DMS 273 treated with DMSO at 0.1 percent for 48 hours (cell line): ENCODE measurements around the gene DPP10.

Experiments
- DNase-seq: peaks from one replicate; lab custom pipeline; 2025; lab: John Stamatoyannopoulos, UW

The DPP10 gene

DNA sequence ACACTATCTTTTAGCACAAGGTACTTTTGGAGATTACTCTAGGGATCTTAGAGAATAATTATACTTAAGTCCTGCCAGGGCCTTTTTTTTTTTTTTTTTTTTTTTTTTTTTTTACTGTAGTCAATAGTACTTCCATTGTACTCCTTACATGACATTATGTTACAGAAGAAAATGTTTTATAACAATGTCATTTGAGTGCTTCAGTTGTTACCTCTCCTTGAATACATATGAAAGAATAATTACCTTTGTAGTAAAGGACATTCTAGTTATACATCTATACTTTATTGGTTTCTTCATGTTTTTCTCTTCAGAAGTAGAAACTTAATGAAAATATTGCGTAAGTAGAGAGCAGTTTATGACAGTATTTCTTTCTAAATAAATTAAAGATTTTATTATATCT is 834.9 kb downstream of the DPP10 start:
- DNase-seq = no peak

DNA sequence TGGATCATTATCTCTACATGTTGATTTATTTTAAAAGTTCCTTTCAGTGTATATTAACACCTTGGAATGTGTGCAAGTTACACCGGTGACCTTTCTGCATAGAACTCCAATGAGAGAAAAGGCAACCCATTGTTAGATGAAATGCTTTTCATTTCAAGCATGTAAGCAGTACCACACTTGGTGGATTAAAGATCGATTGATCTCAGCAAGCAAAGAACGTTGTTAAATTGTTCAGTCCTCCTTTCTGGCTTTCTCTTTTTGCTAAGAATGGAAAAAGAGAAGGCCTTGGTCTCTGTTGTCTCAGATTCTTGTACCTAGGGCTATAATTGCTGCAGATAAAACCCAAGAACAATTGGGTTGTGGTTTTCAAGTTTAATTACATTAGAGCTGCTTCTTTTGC is 843.0 kb downstream of the DPP10 start:
- DNase-seq = no peak

DNA sequence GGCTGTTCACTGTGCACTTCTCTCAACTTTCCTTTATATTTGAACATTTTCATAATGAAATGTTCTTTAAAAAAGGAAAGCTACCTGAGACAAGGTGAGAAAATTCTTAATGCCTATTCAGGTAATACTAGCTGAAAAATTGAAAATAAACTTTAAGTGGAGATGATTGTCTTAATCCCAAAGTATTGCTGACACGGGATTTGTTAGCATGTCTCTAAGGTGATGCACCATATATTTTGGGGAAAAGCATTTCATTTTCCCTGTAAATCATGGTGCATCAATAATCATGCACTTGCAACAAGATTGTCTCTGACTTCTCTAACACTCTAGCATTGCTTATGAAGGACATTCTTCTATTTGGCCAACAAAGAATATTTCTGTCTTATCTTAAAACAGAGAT is 848.0 kb downstream of the DPP10 start:
- DNase-seq = no peak

DNA sequence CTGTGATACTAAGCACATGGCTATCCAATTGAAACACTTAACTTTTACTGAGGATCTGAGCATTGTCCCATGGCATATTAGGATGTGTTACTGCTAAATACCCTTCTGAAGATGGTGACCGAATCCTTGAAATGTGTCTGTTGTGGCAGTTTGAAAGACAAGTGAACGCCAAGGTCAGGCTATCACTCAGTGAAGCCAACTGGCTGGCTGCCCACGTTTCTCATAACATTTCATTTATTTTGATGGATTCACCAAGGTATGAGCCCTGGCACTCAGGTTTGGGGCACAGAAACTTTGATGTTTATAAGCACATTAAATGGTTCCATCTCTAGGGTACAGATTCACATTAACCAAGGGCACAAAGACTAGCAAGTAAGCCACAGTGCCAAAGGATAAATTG is 850.3 kb downstream of the DPP10 start:
- no peak for DNase-seq

DNA sequence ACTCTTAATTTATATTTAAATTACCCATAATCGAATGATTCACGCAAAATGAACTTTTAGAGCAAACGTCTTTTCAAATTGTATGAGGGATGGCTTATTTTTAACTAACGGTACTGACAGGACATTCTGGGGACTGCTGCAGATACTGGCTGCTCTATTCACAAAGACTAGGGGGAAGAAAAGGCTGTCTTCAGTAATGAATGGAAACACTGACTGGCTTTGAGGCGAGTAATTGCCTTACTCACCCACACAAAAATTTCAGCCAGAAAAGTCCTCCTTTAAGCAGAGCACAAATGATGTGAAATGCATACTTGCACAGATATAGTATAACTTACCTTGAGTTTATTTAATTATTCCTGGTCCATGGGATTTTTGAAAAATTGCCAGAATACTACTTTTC is 852.6 kb downstream of the DPP10 start:
- DNase-seq = no peak

DNA sequence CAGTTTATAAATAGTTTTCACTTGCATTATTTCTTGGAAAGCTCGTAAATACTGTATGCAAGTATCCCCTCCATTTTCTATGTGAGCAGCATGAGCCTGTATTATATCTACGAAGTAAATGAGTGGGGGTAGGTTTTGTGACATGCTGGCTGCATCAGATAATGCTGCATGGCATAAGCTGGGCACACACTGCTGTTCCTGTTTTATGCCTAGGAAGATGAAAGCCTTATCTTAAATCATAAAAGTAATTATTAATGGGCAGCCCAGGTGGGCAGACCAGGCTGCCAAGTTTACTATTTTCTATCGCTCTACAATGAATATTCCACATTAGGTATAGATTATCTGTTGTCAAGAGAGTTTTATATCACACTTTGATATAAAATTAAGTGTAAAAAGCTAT is 854.6 kb downstream of the DPP10 start:
- DNase-seq = no peak

DNA sequence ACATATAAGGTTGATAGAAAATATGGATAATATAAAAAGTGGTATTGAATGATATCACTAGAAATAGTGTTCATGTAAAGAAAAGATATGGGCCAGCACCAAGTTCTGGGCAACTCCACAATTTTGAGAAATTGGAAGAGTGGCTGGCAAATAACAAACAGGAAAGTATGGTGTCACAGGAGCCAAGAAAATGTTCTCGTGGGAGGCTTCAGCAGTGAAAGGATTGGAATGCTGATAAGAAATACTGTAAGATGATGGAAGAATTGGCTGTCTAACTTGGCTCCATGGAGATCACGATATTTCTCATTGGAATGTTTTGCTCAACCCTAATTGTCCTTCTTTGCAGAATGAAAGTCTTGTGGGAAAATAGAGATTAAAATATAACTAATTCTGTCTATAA is 856.8 kb downstream of the DPP10 start:
- DNase-seq = no peak

DNA sequence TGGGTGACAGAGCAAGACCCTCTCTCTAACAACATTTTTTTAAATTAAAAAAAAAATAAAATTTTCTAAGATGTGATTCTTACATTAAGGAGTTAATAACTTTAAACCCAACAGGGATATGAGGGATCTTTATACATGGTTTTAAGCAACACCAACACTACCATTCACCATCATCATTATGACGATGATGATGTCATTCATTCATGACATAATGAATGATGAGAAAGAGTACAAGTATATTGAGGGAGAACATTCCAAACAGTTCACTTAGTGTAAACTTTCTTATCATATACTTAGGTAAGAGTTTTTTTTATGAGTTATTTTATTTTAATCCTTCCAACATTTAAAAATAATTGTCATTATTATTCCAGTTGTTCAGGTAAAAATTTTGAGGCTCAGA is 863.3 kb downstream of the DPP10 start:
- no peak for DNase-seq

DNA sequence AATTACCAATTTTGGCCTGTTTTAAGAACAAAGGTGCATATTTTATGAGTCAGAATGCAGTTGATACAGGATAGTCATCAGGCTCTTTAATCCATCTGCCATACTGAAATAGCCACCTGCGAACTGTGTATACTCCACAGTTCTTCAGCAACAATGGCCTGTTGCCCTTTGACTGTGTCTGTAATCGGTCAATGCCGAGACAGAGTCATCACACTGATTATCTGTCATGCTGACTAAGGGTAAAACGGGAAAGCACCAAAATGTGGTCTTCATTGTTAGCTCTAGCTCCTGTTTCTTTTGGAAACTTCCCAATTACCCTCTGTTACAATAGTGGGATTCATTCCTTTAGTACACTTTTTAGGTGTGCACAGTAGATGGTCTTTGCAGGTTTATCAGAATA is 871.7 kb downstream of the DPP10 start:
- no peak for DNase-seq

DNA sequence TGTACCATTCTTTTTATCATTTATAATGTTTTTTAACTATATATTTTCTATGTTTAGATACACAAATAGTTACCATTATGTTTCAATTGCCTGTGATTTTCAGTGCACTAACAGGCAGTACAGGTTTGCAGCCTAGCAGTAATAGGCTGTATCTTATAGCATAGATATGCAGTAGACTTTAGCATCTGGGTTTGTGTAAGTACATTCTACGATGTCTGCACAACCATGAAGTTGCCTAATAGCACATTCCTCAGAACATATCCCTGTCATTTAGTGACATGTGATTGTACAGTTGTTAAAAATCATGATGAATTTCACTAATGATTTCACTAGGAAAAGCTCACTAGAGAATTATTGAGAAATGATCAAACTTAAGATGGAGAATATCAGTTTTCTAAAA is 884.6 kb downstream of the DPP10 start:
- no peak for DNase-seq

DNA sequence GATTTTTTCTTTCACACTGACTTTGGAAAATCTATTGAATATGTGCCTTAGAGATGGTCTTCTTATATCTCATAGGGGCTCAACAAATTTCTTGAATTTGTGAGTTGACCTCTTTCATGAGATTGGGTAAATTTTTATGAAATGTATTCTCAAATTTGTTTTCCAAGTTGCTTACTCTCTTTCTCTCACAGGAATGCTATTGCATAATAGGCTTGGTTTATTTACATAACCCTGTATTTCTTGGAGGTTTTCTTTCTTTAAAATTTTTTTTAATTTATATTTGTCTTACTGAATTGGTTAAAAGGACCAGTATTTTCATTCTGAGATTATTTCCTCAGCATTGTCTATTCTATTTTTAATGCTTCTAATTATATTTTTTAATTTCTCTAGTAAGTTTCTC is 917.1 kb downstream of the DPP10 start:
- DNase-seq = no peak

DNA sequence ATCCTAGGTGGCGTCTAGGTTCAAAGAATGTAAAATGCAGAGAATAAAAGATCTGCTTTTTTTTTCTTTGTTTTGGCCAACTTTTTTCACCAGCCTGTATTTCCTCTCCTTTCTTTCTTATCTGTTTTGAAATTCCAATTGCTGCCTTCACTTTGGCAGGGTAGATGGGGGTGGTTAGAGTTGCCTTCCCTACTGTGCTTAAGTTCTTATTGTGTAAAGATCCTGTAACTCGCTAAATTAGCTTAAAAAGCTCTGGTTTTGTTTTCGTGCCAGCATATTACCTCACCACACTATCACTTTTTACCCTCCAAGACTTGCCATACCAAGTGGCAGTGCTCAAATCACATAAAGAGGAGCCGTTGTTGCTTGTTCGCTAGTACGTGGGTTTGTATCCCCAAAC is 921.7 kb downstream of the DPP10 start:
- DNase-seq = no peak

DNA sequence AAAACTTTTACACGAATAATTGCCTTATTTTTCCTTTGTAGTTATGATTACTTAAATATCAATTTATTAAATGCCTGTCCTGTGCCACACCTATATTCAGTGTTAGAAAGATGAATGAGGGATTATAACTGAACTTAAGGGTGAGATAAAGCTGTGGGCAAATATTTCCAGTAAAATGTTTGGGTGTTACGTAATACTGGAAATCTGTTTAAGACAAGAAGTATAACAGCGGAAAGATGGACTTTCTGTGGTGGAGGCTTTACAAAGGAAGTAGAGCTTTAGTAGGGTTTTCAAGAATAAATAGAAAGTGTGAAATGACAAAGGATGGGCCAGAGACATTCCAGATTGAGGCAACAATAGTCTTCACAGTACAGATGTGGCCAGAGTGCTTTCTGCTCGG is 927.0 kb downstream of the DPP10 start:
- no peak for DNase-seq

DNA sequence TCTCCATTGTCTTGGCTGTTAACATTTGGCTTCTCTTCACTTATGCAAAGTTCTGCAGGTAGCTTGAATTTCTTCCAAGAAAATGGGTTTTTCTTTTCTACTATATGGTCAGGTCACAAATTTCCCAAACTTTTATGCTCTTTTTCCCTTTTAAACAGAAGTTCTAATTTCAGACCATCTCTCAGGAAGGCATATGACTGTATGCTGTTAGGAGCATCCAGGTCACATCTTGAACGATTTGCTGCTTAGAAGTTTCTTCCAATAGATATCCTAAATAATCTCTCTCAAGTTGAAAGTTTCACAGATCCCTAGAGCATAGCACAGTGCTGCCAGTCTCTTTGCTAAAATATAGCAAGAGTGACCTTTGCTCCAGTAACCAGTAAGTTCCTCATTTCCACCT is 932.5 kb downstream of the DPP10 start:
- no peak for DNase-seq

DNA sequence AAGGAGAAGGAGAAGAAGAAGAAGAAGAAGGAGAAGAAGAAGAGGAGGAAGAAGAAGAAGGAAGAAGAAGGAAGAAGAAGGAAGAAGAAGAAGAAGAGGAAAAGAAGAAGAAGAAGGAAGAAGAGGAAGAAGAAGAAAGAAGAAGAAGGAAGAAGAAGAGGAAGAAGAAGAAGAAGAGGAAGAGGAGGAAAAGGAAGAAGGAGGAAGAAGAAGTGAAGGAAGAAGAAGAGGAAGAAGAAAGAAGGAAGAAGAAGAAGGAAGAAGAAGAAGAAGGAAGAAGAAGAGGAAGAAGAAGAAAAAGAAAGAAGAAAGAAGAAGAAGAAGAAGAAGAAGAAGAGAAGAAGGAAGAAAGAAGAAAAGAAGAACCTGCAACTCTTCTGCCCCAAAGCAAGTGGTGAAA is 942.0 kb downstream of the DPP10 start:
- DNase-seq = no peak

DNA sequence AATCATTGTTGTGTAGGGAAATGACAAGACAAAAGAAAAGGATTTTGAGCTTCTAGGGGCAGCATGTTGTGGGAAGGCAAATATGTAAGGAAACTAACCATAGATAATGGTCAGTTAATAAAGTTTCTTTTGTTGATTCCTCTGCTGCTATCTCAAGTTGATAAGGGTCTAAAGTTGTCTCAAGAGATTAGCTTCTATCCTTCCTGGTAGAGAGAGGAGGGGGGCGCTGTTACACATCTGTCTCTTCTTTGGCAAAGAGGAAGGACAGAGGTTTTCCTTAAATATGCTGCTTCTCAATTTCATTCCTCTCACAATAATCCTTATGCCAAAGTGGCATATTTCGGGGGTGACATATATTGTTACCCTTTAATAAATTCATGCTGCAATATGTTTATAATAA is 944.0 kb downstream of the DPP10 start:
- DNase-seq = no peak

DNA sequence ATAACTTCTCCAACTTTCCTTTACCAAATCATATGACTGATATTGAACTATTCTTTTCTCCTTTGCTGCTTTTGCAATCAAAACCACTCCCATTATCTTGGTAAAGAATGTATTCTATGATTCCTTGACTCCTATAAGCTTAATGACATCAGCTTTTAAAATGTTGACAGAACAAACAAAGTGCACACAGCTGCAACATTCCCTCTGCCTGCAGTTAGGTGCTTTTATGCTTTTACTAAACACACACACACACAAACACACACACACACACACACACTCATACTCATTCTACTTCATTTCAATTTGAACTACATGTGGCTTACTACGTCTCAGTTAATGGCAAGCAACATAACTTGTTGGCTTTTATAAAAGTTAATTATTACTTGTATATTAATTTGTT is 946.6 kb downstream of the DPP10 start:
- DNase-seq = no peak

DNA sequence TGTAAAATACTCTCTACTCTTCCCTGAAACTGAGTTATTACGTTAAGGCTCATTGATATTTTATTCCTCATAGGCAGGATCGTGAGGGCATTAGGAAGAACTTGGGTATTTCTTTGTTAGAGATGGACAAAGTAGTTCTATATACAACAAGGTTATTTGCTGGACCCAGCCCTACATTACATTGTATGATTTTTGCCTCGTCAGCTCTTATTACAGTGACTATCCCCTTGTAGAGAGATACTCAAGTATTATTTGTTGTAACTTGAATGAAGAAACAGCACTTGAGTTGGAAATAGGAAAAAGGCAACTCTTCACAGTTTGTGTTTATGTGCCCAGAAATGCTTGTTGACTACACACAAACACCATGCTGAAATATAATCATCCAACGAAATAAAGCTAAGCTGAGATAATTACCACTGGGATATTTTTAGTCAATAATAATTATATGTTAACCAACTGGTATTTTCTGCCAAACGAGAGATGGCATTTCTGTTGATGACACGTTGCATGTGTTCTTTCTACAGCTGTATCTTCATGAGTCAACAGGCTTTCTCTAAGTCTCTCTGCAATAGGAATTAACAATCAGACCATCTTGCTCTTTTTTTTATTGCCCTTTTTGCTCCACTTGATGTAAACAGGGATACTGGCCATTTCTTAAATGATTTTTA is 947.6 kb downstream of the DPP10 start:
- DNase-seq = no peak

DNA sequence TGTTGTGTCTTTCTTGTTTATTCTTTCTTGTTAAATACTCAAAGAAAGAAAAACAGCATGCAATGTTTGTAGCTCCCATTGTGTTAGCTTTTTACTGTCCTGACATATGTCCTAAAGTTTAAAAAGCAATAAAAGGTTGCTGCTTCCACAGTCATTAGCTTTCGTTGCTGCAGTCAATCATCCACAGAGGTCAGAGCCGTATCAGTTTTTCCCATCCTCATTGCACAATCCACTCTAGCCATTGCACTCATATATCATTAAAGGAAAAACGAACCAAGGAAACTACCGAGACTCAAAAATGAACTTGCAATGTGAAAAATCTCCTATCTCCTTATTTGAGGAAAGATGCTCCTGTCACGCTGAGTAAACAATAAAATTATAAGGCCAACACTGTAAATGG is 954.1 kb downstream of the DPP10 start:
- DNase-seq = no peak

DNA sequence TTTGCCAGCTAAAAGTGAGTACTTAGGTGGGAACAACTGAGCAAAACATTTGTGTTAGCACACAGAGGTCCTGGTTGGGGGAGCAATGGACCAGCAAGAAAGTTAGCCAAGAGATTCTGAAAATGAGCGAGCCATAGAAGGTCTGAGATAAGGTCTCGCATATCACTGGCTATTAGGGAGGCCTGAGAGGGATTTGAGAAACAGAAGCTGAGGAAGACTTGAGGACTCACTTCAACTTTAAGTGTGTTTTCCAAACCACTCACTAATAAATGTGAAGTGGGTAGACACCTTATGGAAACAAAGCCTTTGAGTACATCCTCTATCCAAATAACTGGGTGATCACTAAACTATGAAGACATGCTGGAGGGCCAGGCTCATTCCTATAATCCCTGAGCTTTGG is 958.5 kb downstream of the DPP10 start:
- DNase-seq = no peak

DNA sequence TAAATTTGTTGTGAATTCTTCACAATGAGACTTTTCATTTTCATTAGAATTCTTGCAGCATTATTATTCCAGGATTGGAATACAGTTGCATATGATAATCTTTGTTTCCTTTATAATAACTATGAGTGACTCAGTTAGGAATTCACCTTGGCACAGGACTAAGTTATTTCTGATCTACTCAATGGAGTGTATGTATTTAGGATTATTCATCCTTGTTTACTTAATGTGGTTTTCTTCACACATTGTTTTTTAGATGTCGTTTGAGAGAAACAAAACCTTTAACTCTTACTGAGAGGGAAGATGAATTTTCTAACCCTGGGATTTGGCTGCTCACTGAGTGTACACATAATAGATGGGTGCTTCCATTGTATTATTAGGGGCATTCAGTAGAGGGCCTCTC is 970.1 kb downstream of the DPP10 start:
- DNase-seq = no peak

DNA sequence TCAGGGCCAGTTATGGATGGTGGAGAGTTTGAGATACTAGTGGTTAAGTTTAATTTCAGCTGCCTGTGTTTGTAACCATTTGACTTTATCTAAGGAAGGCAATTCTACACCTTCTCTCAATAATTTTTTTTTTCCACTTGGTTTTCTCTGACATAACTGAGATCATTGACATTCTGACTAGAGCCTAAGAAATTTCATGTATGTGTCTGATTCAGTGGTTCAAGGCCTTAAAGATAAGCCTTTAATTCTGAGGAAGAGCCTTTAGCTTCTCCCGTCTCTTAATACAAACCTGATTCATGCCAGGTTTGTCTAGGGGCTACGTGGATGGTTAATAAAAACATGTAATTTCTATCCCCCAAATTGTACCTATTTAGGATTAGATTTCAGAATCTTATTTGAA is 971.4 kb downstream of the DPP10 start:
- no peak for DNase-seq

DNA sequence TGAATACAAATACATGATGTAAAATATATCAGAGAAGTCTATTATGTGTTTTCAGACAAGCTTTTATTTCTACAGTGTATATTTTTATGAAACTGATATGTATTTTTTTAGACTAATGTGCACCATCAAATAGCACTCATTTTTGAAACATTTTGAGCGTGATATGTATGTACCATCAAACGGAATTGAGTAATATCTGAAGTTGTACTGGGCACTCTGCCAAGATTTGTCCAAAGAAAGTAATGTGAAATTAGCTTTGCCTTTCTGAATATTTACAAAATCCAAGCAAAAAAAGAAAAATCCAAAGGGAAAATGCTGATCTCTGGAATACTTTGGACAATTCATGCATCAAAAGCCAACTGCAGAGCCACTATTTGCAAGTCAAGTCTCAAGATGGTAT is 972.0 kb downstream of the DPP10 start:
- no peak for DNase-seq

DNA sequence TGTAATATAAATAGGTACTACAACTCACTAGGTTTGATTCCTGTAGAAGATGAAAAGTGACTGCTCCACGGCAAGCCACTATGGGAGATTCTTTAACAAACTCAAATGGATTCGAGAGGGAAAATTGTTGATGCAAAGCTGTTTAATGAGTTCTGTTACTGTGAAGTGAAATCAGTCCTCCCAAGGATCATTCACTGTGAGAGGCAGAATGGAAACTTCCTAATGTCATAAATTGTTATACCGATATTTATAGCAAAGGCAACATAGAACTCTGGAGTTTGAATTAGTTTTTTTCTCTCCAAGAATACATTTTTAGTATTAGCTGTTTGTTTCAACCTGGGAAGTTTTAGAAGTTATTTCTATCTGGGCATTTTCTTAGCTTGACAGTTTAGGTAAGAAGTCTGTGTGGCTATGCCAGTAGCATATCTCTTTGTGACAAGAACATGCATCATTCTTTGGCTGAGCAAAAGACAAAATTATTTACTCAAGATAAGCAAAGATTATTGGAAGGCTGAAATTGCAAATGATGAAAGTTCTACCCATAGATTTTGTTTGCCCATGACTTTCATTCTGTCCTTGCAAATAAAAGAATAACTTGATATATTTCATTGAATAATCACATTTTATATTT is 979.7 kb downstream of the DPP10 start:
- DNase-seq = no peak
